ENCODE results near the gene SNX24.
A peak's percentile ranks its signal among the peaks of the same experiment; 100 is the strongest.

SNX24 gene

DNA sequence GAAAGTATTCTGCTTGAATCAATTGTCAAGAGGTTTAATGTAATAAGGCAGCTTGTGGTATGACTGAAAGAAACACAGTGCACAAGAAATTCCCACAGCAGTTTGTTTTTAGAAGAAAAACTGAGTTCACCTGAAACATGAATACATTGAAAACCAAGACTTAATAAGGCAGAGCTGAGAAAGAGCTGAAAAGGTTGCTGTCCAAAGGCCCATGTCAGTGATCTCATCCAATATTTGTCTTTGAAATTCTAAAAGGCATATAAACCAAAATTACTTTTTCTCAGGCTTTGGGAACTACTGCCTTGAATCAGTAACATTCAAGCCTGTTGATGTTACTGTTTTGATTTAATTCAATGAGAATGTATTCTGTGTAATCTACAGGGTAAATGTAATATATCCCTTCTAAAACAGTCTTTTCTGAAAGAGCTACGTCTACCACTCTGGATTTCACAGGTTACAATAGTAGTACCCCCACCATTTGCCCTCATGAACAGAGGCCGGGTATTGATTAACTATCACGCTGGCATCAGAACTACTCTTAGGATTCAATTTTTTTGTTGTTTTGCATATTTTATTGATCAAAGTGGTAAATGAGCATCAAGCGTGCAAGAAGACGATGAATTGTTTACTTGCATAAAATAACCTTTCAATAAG lies 133.4 kb downstream of the SNX24 start:
- no peak overlapping the region for H3K4me3 ChIP-seq (ENCODE audit: low read depth, low read length)
- POLR2A ChIA-PET = interaction anchor here (0.6 kb wide), 1 partner anchor 23 kb away, joined by 5 read pairs; no protein-coding TSS in a partner anchor
- TF ChIP-seq PRDM6 (tag by site-specific recombination; IDR thresholded peaks at IDR 0.05) = peak; percentile 65
- TF ChIP-seq, protein P1, sequence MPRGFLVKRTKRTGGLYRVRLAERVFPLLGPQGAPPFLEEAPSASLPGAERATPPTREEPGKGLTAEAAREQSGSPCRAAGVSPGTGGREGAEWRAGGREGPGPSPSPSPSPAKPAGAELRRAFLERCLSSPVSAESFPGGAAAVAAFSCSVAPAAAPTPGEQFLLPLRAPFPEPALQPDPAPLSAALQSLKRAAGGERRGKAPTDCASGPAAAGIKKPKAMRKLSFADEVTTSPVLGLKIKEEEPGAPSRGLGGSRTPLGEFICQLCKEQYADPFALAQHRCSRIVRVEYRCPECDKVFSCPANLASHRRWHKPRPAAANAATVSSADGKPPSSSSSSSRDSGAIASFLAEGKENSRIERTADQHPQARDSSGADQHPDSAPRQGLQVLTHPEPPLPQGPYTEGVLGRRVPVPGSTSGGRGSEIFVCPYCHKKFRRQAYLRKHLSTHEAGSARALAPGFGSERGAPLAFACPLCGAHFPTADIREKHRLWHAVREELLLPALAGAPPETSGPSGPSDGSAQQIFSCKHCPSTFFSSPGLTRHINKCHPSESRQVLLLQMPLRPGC (tag by site-specific recombination; IDR thresholded peaks at IDR 0.05) = no peak
- no peak for TF ChIP-seq ZNF501 (tag by site-specific recombination; IDR thresholded peaks at IDR 0.05)
- no peak for TF ChIP-seq ZNF2 (tag by site-specific recombination; IDR thresholded peaks at IDR 0.05)
- no peak for TF ChIP-seq GLIS1 (tag by site-specific recombination; IDR thresholded peaks at IDR 0.05)
- no peak for TF ChIP-seq MZF1 (tag by site-specific recombination; IDR thresholded peaks at IDR 0.05; ENCODE audit: borderline replicate concordance)
- TF ChIP-seq ZNF701 (tag by site-specific recombination; IDR thresholded peaks at IDR 0.05) = no peak
- no peak for TF ChIP-seq ZNF140 (tag by site-specific recombination; IDR thresholded peaks at IDR 0.05)
- TF ChIP-seq, protein P2, sequence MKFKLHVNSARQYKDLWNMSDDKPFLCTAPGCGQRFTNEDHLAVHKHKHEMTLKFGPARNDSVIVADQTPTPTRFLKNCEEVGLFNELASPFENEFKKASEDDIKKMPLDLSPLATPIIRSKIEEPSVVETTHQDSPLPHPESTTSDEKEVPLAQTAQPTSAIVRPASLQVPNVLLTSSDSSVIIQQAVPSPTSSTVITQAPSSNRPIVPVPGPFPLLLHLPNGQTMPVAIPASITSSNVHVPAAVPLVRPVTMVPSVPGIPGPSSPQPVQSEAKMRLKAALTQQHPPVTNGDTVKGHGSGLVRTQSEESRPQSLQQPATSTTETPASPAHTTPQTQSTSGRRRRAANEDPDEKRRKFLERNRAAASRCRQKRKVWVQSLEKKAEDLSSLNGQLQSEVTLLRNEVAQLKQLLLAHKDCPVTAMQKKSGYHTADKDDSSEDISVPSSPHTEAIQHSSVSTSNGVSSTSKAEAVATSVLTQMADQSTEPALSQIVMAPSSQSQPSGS (tag by site-specific recombination; IDR thresholded peaks at IDR 0.05; ENCODE audit: low read depth) = no peak
- no peak for TF ChIP-seq KLF9 (tag by site-specific recombination; IDR thresholded peaks at IDR 0.05; ENCODE audit: low read depth)
- TF ChIP-seq, protein P3, sequence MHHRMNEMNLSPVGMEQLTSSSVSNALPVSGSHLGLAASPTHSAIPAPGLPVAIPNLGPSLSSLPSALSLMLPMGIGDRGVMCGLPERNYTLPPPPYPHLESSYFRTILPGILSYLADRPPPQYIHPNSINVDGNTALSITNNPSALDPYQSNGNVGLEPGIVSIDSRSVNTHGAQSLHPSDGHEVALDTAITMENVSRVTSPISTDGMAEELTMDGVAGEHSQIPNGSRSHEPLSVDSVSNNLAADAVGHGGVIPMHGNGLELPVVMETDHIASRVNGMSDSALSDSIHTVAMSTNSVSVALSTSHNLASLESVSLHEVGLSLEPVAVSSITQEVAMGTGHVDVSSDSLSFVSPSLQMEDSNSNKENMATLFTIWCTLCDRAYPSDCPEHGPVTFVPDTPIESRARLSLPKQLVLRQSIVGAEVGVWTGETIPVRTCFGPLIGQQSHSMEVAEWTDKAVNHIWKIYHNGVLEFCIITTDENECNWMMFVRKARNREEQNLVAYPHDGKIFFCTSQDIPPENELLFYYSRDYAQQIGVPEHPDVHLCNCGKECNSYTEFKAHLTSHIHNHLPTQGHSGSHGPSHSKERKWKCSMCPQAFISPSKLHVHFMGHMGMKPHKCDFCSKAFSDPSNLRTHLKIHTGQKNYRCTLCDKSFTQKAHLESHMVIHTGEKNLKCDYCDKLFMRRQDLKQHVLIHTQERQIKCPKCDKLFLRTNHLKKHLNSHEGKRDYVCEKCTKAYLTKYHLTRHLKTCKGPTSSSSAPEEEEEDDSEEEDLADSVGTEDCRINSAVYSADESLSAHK (tag by site-specific recombination; IDR thresholded peaks at IDR 0.05) = no peak
- no peak for TF ChIP-seq ZNF391 (tag by site-specific recombination; IDR thresholded peaks at IDR 0.05; ENCODE audit: borderline replicate concordance, low read depth)
- no peak for TF ChIP-seq YY1 (tag by site-specific recombination; IDR thresholded peaks at IDR 0.05)
- TF ChIP-seq ZNF362 (tag by site-specific recombination; IDR thresholded peaks at IDR 0.05) = no peak
- no peak for TF ChIP-seq ZNF311 (tag by site-specific recombination; IDR thresholded peaks at IDR 0.05; ENCODE audit: borderline replicate concordance)
- TF ChIP-seq REST (tag by site-specific recombination; IDR thresholded peaks at IDR 0.05) = peak; percentile 51; the same call in 1 of the 2 replicates
- CTCF ChIA-PET = interaction anchor here (1.0 kb wide), 1 partner anchor 27 kb away, joined by 5 read pairs; no protein-coding TSS in a partner anchor
- no peak overlapping the region for H3K27ac ChIP-seq (ENCODE audit: extremely low read depth, low read depth, low read length)
- H3K4me1 ChIP-seq (ENCODE audit: control insufficient read depth, insufficient read depth, low read length) = peaks cover 11% of the 10 kb centered on the region
- H3K36me3 ChIP-seq (ENCODE audit: control insufficient read depth in 2 of 2, insufficient read depth in 1 of 2, low read length in 2 of 2) = no peaks in the 10 kb centered on the region
- H3K9me3 ChIP-seq (ENCODE audit: control insufficient read depth, insufficient read depth, low read depth, low read length) = no peaks in the 10 kb centered on the region

Data from HEK293 (cell line).